GM13976 (cell line): Measurements from ENCODE around the gene ANXA1.

Experiments
- DNase-seq: peaks from one replicate; pipeline ENCODE4 v3.0.0; 2012; ENCODE audit warnings: low spot score
- in situ Hi-C: fragments of 300-500 bp; cut with MboI; formaldehyde crosslinking; loops from one replicate; pipeline ENCODE4 v1.12.0; 2022; ENCODE audit warnings: low sequenced_read_pairs, mixed read lengths, inconsistent platforms; ENCODE audit not compliant: unreplicated experiment
- TF ChIP-seq, protein P1 (sequence below): IDR thresholded peaks from 2 replicates; pipeline ENCODE4 v1.5.1; 2012; ENCODE audit warnings: borderline replicate concordance, mild to moderate bottlenecking; ENCODE audit not compliant: insufficient read depth; ENCODE audit errors: extremely low read depth, missing control alignments, control extremely low read depth

Gene ANXA1

DNA sequence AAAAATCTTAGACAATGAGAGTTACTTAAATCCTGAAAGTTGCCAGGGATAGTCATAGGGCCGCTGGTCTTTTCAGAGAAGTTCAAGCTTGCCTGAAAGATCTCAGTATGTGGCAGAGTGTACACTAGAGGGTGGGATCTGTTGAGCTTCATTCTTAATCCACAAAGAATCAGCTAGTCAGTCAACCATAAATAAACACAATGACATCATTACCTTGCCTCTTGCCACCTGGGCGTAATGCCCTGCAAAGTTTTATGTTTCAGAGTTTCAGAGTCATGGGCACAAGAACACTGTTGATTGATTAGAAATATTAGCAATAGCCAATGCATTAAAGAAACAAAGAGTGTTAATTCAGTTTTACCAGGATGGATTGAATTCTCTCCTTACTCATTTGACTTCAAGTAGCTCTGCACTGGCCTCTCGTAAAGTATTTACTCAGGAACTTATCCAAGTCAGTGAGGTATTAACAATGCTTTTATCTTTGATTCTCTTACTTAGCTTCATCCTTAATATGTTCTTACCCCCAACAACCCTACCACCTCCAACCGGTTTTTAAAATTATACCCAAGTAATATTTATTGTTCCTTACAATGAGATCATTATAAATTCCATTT, 14.3 kb upstream of the ANXA1 start:
- in situ Hi-C loops: no loop called here
- DNase-seq: no peak
- TF ChIP-seq, protein P1, sequence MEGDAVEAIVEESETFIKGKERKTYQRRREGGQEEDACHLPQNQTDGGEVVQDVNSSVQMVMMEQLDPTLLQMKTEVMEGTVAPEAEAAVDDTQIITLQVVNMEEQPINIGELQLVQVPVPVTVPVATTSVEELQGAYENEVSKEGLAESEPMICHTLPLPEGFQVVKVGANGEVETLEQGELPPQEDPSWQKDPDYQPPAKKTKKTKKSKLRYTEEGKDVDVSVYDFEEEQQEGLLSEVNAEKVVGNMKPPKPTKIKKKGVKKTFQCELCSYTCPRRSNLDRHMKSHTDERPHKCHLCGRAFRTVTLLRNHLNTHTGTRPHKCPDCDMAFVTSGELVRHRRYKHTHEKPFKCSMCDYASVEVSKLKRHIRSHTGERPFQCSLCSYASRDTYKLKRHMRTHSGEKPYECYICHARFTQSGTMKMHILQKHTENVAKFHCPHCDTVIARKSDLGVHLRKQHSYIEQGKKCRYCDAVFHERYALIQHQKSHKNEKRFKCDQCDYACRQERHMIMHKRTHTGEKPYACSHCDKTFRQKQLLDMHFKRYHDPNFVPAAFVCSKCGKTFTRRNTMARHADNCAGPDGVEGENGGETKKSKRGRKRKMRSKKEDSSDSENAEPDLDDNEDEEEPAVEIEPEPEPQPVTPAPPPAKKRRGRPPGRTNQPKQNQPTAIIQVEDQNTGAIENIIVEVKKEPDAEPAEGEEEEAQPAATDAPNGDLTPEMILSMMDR: no peak

DNA sequence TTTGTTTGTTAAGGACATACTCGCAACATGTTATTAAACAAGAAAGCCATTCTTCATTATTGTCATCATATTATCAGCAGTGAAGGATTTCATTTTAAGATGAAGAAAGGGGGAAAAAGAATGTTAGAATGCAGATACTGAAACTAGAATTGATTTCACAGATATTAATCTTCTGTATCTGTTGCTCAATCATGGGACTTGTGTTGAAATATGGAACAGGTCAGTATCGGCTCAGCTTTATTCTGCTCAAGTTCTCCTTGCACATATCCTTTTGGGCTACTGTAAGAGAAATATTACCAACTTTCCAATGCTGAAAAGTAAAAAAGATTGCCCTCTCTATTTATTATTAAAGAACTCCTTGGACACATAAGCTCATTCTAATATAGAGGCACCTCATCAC, 13.8 kb upstream of the ANXA1 start:
- in situ Hi-C loops: no loop called here
- TF ChIP-seq, protein P1: no peak
- no peak for DNase-seq

DNA sequence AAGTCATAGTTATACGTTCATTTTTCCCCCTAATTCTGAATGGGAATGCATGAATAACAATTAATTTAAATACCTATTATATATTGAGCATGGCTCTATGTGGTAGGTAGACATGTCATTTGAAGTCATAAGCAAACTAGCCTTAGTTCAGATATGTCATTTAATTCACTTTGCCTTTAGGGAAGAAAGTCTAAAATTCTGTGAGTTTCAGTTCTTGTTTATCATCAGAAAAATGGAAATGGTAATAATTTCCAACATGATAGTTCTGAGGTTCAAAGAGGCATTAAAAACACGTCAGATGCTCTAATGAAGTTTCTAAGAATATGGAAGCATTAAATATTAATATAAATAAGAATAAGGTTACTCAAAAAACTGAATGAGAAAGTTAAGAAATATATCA, 13.1 kb upstream of the ANXA1 start:
- no peak for DNase-seq
- in situ Hi-C loops: no loop called here
- TF ChIP-seq, protein P1: no peak

DNA sequence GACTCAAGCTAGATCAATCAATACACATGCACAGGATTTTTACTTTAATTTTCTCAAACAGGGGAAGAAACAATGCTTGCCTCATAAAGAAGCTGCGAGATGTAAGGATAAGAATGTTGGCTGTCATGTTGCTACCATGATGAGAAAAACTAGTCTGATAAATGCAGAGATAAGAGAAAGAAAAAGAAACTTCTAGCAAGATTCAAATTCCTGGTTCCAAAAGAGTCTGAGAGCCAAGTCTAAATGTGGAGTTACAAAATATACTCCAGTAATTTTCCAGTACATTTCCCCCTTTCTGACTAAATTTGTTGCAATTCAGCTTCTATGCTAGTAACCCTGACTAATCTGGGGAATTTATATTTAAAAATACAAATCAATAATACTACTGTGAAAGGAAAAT, 10.4 kb upstream of the ANXA1 start:
- in situ Hi-C loops: no loop called here
- TF ChIP-seq, protein P1: no peak
- no peak for DNase-seq

DNA sequence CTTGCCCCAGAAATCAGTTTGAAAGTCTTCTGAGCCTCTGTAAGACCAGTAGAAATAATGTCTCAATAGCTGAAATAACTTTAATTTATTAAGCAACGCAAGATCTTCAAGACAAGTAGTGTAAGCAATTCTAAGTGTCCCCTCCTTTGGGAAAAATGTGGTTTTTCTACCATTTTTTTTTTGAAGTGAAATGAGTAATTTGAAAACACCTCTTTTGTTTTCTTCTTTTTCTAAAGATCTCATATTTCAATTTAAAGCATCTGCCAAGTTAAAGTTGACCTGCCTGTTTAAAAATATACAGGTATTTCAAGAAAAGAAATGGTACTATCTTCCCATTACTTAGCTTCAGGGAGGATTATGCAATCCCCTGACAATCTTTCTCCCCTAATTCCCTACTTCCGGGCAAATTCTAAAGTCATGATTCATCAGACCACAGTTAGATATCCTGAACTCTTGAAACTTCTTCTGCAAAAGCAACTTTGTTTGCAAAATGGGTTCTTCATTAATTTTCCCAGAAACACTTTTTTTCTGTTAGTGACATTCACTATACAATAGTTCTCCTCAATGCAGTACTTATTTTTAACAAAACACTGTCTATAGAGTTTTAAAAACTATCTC, 7.8 kb upstream of the ANXA1 start:
- TF ChIP-seq, protein P1: no peak
- DNase-seq: no peak
- in situ Hi-C loops: no loop called here

DNA sequence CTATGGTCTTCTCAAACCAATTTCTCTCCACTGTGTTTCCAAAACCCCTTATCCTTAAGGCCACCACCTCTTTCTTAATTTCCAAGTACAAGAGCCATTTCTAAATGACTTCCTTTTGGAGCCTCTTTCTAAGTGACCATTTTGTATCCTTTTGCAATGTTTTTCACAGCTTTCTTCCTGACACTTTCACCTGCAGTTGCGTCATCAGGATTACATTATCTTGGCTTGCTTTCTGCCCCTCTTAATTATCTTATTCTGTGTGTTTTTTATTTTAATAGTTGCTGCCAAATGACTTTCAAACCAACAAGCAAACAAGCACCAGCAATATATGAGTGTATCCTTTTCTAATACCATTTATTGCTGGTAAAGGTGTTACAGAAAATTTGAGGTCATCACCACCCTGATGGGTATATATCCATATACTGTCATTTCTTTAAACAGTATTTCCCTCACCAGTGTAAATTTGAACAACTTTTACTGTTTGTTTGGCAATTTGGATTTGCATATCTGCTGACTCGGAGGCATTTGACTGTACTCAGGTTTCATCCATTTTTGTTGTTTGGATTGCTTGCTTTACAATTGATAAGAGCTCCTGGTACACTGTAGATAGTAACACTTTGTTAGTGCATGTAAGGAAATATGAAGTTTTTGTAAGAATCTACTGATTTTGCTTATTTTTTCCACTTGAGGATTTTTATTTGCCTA, 5.4 kb upstream of the ANXA1 start:
- no peak for DNase-seq
- in situ Hi-C loops: no loop called here
- TF ChIP-seq, protein P1: no peak
